Gastroesophageal sphincter (tissue), 3 donors: ENCODE measurements around the gene OMP.

Source experiments
- EP300 ChIP-seq: sonication (generic); formaldehyde crosslinking; IDR thresholded peaks from one replicate; pipeline ENCODE4 v1.6.1; 2017; ENCODE audit warnings: antibody characterized with exemption, mild to moderate bottlenecking
- POLR2AphosphoS5 ChIP-seq: sonication (generic); formaldehyde crosslinking; IDR thresholded peaks from one replicate; pipeline ENCODE4 v1.6.1; 2017; ENCODE audit warnings: antibody characterized with exemption
- TF ChIP-seq, protein P1 (sequence below), 4 experiments: fragments of 200-600 bp in 2 of 4; fragments of 450-650 bp in 2 of 4; sonication (generic) in 1 of 4; IDR thresholded peaks; one replicate each; pipeline ENCODE4 v1.5.1; 2017 to 2019; ENCODE audit warnings: antibody characterized with exemption in 4 of 4, mild to moderate bottlenecking in 2 of 4, moderate library complexity in 2 of 4

- TF ChIP-seq, protein P1, sequence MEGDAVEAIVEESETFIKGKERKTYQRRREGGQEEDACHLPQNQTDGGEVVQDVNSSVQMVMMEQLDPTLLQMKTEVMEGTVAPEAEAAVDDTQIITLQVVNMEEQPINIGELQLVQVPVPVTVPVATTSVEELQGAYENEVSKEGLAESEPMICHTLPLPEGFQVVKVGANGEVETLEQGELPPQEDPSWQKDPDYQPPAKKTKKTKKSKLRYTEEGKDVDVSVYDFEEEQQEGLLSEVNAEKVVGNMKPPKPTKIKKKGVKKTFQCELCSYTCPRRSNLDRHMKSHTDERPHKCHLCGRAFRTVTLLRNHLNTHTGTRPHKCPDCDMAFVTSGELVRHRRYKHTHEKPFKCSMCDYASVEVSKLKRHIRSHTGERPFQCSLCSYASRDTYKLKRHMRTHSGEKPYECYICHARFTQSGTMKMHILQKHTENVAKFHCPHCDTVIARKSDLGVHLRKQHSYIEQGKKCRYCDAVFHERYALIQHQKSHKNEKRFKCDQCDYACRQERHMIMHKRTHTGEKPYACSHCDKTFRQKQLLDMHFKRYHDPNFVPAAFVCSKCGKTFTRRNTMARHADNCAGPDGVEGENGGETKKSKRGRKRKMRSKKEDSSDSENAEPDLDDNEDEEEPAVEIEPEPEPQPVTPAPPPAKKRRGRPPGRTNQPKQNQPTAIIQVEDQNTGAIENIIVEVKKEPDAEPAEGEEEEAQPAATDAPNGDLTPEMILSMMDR (IDR thresholded peaks at IDR 0.05), result no peak
- TF ChIP-seq POLR2AphosphoS5, result no peak
- no peak for TF ChIP-seq EP300
Observed at GRCh38 chr11:77075425-77075905, 27.2 kb upstream of the OMP start.
